Measurements from ENCODE around the gene NRXN3. TPM values are rescaled to one million over a fixed set of nuclear protein-coding genes. Genes with fewer than 3 reads are reported as not detected.

Gene NRXN3
- polyA plus RNA-seq, 1 of the 3 experiments (the other 2 are of a cell fraction), result 1.6 TPM

DNA sequence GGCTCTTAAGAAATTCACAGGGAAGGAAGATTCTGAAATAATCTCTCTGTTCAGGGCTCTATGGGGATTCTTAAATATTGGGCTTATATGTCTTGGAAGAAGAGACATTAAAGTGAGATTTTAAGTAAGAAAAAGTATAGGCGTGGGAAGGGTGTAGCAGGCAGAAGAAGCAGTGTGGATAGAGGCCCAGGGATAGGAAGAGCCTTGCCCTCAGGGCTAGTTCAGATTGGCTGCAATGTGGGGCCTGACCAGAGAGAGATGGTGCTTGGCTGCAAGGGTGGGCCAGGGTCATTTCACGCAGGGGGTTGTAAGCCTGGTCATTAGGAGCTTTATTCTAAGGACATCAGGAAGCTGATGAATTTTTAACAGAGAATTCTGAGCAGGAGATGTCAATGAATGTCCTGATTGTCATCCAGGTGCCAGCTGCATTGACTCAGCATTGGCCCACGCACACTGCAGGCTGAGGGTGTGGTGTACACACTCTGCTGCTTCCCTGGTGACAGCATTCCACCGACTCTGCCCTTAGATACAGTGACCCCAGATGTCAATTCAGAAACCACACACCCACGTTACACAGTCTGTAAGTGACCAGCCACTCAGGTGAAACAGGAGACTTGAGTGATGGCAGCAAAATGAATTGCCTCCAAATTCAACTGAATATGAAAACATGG, 582.5 kb downstream of the NRXN3 start:
- WGBS (ENCODE audit: low lambda C conversion rate), result 15% methylated on average over 4 of the region's 5 CpGs
- H2AFZ ChIP-seq (ENCODE audit: low read depth), result no peak overlapping the region
- no peaks in the 10 kb centered on the region for H3K4me1 ChIP-seq (ENCODE audit: control insufficient read depth in 1 of 2, insufficient read depth in 2 of 2, low read depth in 1 of 2, low read length in 1 of 2)
- H3K4me2 ChIP-seq, result no peak overlapping the region
- H3K9ac ChIP-seq, result no peak overlapping the region
- no peaks in the 10 kb centered on the region for H3K9me3 ChIP-seq
- DNase-seq, result no peak
- H3K79me2 ChIP-seq (ENCODE audit: insufficient read depth), result no peaks in the 10 kb centered on the region
- H3K9me2 ChIP-seq, result no peaks in the 10 kb centered on the region
- no peaks in the 10 kb centered on the region for H4K20me1 ChIP-seq (ENCODE audit: insufficient read depth)
- no peaks in the 10 kb centered on the region for H3K36me3 ChIP-seq (replicated peaks in 1 of 2; ENCODE audit: control insufficient read depth in 1 of 2, insufficient read depth in 2 of 2, low read length in 1 of 2)
- ChIA-PET CTCF (no interaction called here), POLR2A (no interaction called here)
- H3F3A ChIP-seq (replicated peaks; ENCODE audit: insufficient read depth), result no peaks in the 10 kb centered on the region
- TF ChIP-seq FOXJ3 (CRISPR knock-in tag; IDR thresholded peaks at IDR 0.05), result no peak
- TF ChIP-seq, protein P1, sequence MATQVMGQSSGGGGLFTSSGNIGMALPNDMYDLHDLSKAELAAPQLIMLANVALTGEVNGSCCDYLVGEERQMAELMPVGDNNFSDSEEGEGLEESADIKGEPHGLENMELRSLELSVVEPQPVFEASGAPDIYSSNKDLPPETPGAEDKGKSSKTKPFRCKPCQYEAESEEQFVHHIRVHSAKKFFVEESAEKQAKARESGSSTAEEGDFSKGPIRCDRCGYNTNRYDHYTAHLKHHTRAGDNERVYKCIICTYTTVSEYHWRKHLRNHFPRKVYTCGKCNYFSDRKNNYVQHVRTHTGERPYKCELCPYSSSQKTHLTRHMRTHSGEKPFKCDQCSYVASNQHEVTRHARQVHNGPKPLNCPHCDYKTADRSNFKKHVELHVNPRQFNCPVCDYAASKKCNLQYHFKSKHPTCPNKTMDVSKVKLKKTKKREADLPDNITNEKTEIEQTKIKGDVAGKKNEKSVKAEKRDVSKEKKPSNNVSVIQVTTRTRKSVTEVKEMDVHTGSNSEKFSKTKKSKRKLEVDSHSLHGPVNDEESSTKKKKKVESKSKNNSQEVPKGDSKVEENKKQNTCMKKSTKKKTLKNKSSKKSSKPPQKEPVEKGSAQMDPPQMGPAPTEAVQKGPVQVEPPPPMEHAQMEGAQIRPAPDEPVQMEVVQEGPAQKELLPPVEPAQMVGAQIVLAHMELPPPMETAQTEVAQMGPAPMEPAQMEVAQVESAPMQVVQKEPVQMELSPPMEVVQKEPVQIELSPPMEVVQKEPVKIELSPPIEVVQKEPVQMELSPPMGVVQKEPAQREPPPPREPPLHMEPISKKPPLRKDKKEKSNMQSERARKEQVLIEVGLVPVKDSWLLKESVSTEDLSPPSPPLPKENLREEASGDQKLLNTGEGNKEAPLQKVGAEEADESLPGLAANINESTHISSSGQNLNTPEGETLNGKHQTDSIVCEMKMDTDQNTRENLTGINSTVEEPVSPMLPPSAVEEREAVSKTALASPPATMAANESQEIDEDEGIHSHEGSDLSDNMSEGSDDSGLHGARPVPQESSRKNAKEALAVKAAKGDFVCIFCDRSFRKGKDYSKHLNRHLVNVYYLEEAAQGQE (IDR thresholded peaks at IDR 0.05; ENCODE audit: low read depth, low read length), result no peak
- no peak overlapping the region for H3K4me3 ChIP-seq (ENCODE audit: low read depth in 2 of 2, low read length in 1 of 2)
- no peak overlapping the region for H3K27ac ChIP-seq (ENCODE audit: low read depth in 2 of 2, low read length in 1 of 2)
- H3K27me3 ChIP-seq (ENCODE audit: insufficient read depth), result no peaks in the 10 kb centered on the region

DNA sequence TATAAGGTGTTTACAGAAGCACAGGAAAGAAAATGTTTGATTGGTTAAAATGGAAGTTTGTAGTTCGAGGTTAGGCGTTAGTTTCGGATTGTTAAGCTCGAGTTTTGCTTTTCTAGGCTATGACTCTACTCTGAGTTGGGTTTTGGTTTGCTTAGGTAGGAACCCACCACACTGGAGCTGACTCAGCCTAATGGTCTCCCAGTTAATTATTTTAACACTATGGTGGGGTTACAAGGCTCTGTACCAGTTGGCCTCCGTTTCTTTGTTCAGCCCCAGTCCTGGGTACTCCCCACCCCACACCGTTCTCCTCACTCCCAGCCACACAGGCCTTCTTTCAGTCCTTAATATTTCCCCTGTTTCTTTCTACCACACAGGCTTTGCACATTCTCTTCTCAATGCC, 583.9 kb downstream of the NRXN3 start:
- CTCF ChIA-PET, result no interaction called here
- no peak for DNase-seq
- POLR2A ChIA-PET, result no interaction called here
- Histone ChIP-seq H3K36me3 (replicated peaks in 1 of 2; ENCODE audit: control insufficient read depth in 1 of 2, insufficient read depth in 2 of 2, low read length in 1 of 2) (no peaks in the 10 kb centered on the region), H3K4me3 (ENCODE audit: low read depth in 2 of 2, low read length in 1 of 2) (no peak overlapping the region), H3K9ac (no peak overlapping the region), H3F3A (replicated peaks; ENCODE audit: insufficient read depth) (no peaks in the 10 kb centered on the region), H3K79me2 (ENCODE audit: insufficient read depth) (no peaks in the 10 kb centered on the region), H3K9me3 (no peaks in the 10 kb centered on the region), H2AFZ (ENCODE audit: low read depth) (no peak overlapping the region), H3K9me2 (no peaks in the 10 kb centered on the region), H4K20me1 (ENCODE audit: insufficient read depth) (no peaks in the 10 kb centered on the region), H3K4me2 (no peak overlapping the region), H3K4me1 (ENCODE audit: control insufficient read depth in 1 of 2, insufficient read depth in 2 of 2, low read depth in 1 of 2, low read length in 1 of 2) (no peaks in the 10 kb centered on the region), H3K27me3 (ENCODE audit: insufficient read depth) (no peaks in the 10 kb centered on the region), H3K27ac (ENCODE audit: low read depth in 2 of 2, low read length in 1 of 2) (no peak overlapping the region)
- WGBS (ENCODE audit: low lambda C conversion rate), result 25% methylated on average over 6 of the region's 6 CpGs
- TF ChIP-seq FOXJ3 (CRISPR knock-in tag; IDR thresholded peaks at IDR 0.05) (no peak), SIN3A (IDR thresholded peaks at IDR 0.05; ENCODE audit: borderline replicate concordance, low read depth, low read length) (no peak), EP300 (IDR thresholded peaks at IDR 0.05; ENCODE audit: borderline replicate concordance in 1 of 2, low read depth in 1 of 2, low read length in 1 of 2) (no peak), RXRA (IDR thresholded peaks at IDR 0.05; ENCODE audit: borderline replicate concordance, low read depth) (no peak), YY1 (IDR thresholded peaks at IDR 0.05; ENCODE audit: low read depth) (no peak), NRF1 (IDR thresholded peaks at IDR 0.05; ENCODE audit: low read depth, low read length) (no peak), SMC3 (IDR thresholded peaks at IDR 0.05; ENCODE audit: low read depth, low read length) (no peak), EZH2phosphoT487 (IDR thresholded peaks at IDR 0.05; ENCODE audit: borderline replicate concordance, low read depth) (no peak), CHD2 (IDR thresholded peaks at IDR 0.05; ENCODE audit: low read length, partially characterized antibody) (no peak)
- TF ChIP-seq, protein P1 (IDR thresholded peaks at IDR 0.05; ENCODE audit: low read depth, low read length), result no peak
- TF ChIP-seq, protein P2, sequence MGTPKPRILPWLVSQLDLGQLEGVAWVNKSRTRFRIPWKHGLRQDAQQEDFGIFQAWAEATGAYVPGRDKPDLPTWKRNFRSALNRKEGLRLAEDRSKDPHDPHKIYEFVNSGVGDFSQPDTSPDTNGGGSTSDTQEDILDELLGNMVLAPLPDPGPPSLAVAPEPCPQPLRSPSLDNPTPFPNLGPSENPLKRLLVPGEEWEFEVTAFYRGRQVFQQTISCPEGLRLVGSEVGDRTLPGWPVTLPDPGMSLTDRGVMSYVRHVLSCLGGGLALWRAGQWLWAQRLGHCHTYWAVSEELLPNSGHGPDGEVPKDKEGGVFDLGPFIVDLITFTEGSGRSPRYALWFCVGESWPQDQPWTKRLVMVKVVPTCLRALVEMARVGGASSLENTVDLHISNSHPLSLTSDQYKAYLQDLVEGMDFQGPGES (IDR thresholded peaks at IDR 0.05; ENCODE audit: low read depth, low read length), result no peak
- TF ChIP-seq, protein P3, sequence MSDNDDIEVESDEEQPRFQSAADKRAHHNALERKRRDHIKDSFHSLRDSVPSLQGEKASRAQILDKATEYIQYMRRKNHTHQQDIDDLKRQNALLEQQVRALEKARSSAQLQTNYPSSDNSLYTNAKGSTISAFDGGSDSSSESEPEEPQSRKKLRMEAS (IDR thresholded peaks at IDR 0.05; ENCODE audit: low read depth), result no peak
- TF ChIP-seq, protein P4, sequence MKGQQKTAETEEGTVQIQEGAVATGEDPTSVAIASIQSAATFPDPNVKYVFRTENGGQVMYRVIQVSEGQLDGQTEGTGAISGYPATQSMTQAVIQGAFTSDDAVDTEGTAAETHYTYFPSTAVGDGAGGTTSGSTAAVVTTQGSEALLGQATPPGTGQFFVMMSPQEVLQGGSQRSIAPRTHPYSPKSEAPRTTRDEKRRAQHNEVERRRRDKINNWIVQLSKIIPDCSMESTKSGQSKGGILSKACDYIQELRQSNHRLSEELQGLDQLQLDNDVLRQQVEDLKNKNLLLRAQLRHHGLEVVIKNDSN (IDR thresholded peaks at IDR 0.05; ENCODE audit: borderline replicate concordance, low read depth), result no peak
- TF ChIP-seq, protein P5, sequence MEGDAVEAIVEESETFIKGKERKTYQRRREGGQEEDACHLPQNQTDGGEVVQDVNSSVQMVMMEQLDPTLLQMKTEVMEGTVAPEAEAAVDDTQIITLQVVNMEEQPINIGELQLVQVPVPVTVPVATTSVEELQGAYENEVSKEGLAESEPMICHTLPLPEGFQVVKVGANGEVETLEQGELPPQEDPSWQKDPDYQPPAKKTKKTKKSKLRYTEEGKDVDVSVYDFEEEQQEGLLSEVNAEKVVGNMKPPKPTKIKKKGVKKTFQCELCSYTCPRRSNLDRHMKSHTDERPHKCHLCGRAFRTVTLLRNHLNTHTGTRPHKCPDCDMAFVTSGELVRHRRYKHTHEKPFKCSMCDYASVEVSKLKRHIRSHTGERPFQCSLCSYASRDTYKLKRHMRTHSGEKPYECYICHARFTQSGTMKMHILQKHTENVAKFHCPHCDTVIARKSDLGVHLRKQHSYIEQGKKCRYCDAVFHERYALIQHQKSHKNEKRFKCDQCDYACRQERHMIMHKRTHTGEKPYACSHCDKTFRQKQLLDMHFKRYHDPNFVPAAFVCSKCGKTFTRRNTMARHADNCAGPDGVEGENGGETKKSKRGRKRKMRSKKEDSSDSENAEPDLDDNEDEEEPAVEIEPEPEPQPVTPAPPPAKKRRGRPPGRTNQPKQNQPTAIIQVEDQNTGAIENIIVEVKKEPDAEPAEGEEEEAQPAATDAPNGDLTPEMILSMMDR (IDR thresholded peaks at IDR 0.05), result no peak

Data from SK-N-SH (cell line).